PC-9 (cell line): Measurements from ENCODE around the gene SMARCA2.

Source experiments
- CTCF ChIP-seq: fragments of 200-600 bp; sonication (generic); conservative IDR thresholded peaks from 2 replicates; pipeline ENCODE4 v1.6.1; 2017; ENCODE audit warnings: mixed run types, antibody characterized with exemption, mild to moderate bottlenecking, moderate library complexity
- EZH2 ChIP-seq: fragments of 200-600 bp; sonication (generic); IDR thresholded peaks from 2 replicates; pipeline ENCODE4 v1.8.0; 2017; ENCODE audit warnings: antibody characterized with exemption, low read depth

DNA sequence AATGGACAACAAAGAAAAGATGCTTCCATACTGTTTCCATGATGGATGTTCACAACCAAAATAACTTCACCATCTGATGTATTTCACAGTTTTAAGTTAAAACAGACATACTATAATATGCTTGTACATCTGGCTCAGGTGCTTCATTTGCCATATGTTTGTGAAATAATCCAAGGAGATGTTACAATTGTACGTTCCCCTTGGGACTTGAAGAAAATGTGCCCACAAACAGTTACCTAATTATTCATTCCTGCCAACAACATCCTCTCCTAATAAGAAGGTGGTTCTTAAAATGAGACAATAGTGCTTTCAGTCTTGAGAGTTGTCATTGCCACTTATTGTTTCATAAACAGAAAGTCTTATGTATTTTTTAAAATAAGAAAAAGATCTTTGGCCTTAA is 33.1 kb upstream of the SMARCA2 start:
- no peak for TF ChIP-seq CTCF
- TF ChIP-seq EZH2: no peak
